ENCODE results near the gene SOS1. TPM values are rescaled to one million over a fixed set of nuclear protein-coding genes. Genes with fewer than 3 reads are reported as not detected.
"Not testable (repeated sequence)": the region's sequence is repeated elsewhere in the genome, so short reads cannot be mapped to it uniquely, and the experiment has no call there.

SOS1 gene
- total and polyA plus RNA-seq, 3 donors from 2014 or later, result 27.0 to 48.7 (median 40.6) TPM

GRCh38 chr2:39059366-39059952 lies 61.4 kb downstream of the SOS1 start:
- H3K27ac ChIP-seq, result no peak overlapping the region
- H3K27me3 ChIP-seq, result no peaks in the 10 kb centered on the region
- WGBS, 2 donors, result 48 to 56% methylated on average over 2 of the region's 2 CpGs
- TF ChIP-seq POLR2A (IDR thresholded peaks at IDR 0.05) (no peak), CTCF (IDR thresholded peaks at IDR 0.05) (peak in 2 of 3 experiments; percentile 60 to 75)
- intact Hi-C loops (cut with DNase I; ENCODE audit: low total_unique reads), result no loop called here
- H3K4me3 ChIP-seq, result no peak overlapping the region
- H3K9me3 ChIP-seq, result no peaks in the 10 kb centered on the region
- H3K4me1 ChIP-seq, result no peaks in the 10 kb centered on the region
- DNase-seq, result no peak
- H3K36me3 ChIP-seq (ENCODE audit: low read depth, missing control alignments), result no peaks in the 10 kb centered on the region

- H3K4me3 ChIP-seq, result no peak overlapping the region
- H3K36me3 ChIP-seq (ENCODE audit: low read depth, missing control alignments), result no peaks in the 10 kb centered on the region
- no peaks in the 10 kb centered on the region for H3K27me3 ChIP-seq
- TF ChIP-seq POLR2A (IDR thresholded peaks at IDR 0.05) (no peak), CTCF (IDR thresholded peaks at IDR 0.05) (no peak)
- 69 to 84% methylated on average over 3 of the region's 3 CpGs for WGBS, 2 donors
- no peaks in the 10 kb centered on the region for H3K9me3 ChIP-seq
- H3K27ac ChIP-seq, result no peak overlapping the region
- DNase-seq, result no peak
- intact Hi-C loops (cut with DNase I; ENCODE audit: low total_unique reads), result no loop called here
- H3K4me1 ChIP-seq, result no peaks in the 10 kb centered on the region
Observed at GRCh38 chr2:39058101-39058500, 62.8 kb downstream of the SOS1 start.

GRCh38 chr2:39052665-39053064 lies 68.2 kb downstream of the SOS1 start:
- H3K4me3 ChIP-seq; H3K27ac ChIP-seq; DNase-seq; H3K36me3 ChIP-seq (ENCODE audit: low read depth, missing control alignments); H3K27me3 ChIP-seq; H3K4me1 ChIP-seq; H3K9me3 ChIP-seq; intact Hi-C loops (cut with DNase I; ENCODE audit: low total_unique reads): not testable (repeated sequence)
- WGBS, 2 donors, result 98 to 99% methylated on average over 6 of the region's 6 CpGs

- H3K4me3 ChIP-seq, result no peak overlapping the region
- no peaks in the 10 kb centered on the region for H3K9me3 ChIP-seq
- 94 to 97% methylated on average over 1 of the region's 1 CpG for WGBS, 2 donors
- intact Hi-C loops (cut with DNase I; ENCODE audit: low total_unique reads), result no loop called here
- no peaks in the 10 kb centered on the region for H3K36me3 ChIP-seq (ENCODE audit: low read depth, missing control alignments)
- H3K4me1 ChIP-seq, result no peaks in the 10 kb centered on the region
- no peak overlapping the region for H3K27ac ChIP-seq
- H3K27me3 ChIP-seq, result no peaks in the 10 kb centered on the region
- no peak for DNase-seq
- TF ChIP-seq CTCF (IDR thresholded peaks at IDR 0.05), result no peak
- no peak for TF ChIP-seq POLR2A (IDR thresholded peaks at IDR 0.05)
Observed at GRCh38 chr2:39050109-39050508, 70.7 kb downstream of the SOS1 start.

- Histone ChIP-seq H3K4me3 (no peak overlapping the region), H3K27ac (no peak overlapping the region), H3K27me3 (no peaks in the 10 kb centered on the region), H3K9me3 (no peaks in the 10 kb centered on the region), H3K36me3 (ENCODE audit: low read depth, missing control alignments) (no peaks in the 10 kb centered on the region), H3K4me1 (no peaks in the 10 kb centered on the region)
- WGBS, 2 donors, result 86 to 90% methylated on average over 2 of the region's 2 CpGs
- TF ChIP-seq POLR2A (IDR thresholded peaks at IDR 0.05), result no peak
- TF ChIP-seq CTCF (IDR thresholded peaks at IDR 0.05), result no peak
- intact Hi-C loops (cut with DNase I; ENCODE audit: low total_unique reads), result no loop called here
- no peak for DNase-seq
Observed at GRCh38 chr2:39039072-39039471, 81.8 kb downstream of the SOS1 start.
